Measurements from ENCODE around the gene IER5. TPM values are rescaled to one million over a fixed set of nuclear protein-coding genes. Genes with fewer than 3 reads are reported as not detected.
A peak's percentile ranks its signal among the peaks of the same experiment; 100 is the strongest.
"Not testable (repeated sequence)": the region's sequence is repeated elsewhere in the genome, so short reads cannot be mapped to it uniquely, and the experiment has no call there.

Gene IER5
- total RNA-seq: 10 to 100 TPM; 10.3 to 14.3 TPM

- peak within 1 kb of the TSS; percentile 58 to 74 for H3K4me3 ChIP-seq
- WGBS: 5% methylated on average over 64 of the region's 76 CpGs
- no peaks in the 10 kb centered on the region for H3K36me3 ChIP-seq
- intact Hi-C loops (cut with DNase I): loop anchor here (1.0 to 2.0 kb wide), 3 partner anchors 54 to 176 kb away; partner anchors contain the start of genes KIAA1614 and STX6
- no peaks in the 10 kb centered on the region for H3K9me3 ChIP-seq
- no peaks in the 10 kb centered on the region for H3K4me1 ChIP-seq (replicated peaks)
- peak; percentile 100 for TF ChIP-seq POLR2A (IDR thresholded peaks at IDR 0.05)
- TF ChIP-seq POLR2AphosphoS5 (IDR thresholded peaks at IDR 0.05): peak; percentile 100
- TF ChIP-seq CTCF (IDR thresholded peaks at IDR 0.05): peak in 3 of 4 experiments; percentile 14 to 25 (median 24)
- H3K27ac ChIP-seq: peak within 1 kb of the TSS; percentile 83 to 84
- no peaks in the 10 kb centered on the region for H3K27me3 ChIP-seq (replicated peaks; ENCODE audit: insufficient read depth)
- peak; percentile 96 for DNase-seq (ENCODE audit: low spot score)
These were observed at the start of gene IER5 for GRCh38 chr1:181088079-181089016. TSS of gene IER5 (plus strand) at chr1:181088700. CDS start at chr1:181088903, 203 bp downstream.

DNA sequence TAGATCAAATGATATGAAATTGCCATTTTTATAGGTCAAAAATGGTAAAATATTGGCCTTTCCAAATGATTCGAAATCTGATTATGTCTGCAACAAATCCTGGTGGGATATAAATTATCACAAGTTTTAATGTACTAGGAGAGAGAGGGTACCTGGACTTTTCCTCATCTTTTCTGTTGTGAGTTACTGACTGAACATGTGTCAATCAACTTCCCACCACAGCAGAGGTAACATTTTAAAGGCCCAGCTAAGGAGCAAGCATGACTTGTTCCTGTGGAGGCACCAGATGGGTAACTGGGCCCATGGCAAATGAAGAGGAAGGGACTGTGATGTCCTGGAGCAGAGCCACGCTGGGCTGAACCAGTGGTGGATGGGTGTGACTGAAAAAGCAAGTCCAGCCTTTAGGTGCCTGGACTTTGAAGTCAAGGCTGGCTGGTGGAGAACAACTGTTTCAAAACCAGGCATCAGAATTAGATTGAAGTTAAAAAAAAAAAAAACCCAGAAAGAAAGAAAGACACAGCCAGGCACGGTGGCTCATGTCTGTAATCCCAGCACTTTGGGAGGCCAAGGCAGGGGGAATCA lies 48.1 kb upstream of the IER5 start:
- no peaks in the 10 kb centered on the region for H3K4me1 ChIP-seq (replicated peaks)
- H3K27me3 ChIP-seq (replicated peaks; ENCODE audit: insufficient read depth): no peaks in the 10 kb centered on the region
- DNase-seq (ENCODE audit: low spot score): no peak
- intact Hi-C loops (cut with DNase I): no loop called here
- TF ChIP-seq POLR2AphosphoS5 (IDR thresholded peaks at IDR 0.05): no peak
- no peak for TF ChIP-seq POLR2A (IDR thresholded peaks at IDR 0.05)
- TF ChIP-seq CTCF (IDR thresholded peaks at IDR 0.05): no peak
- H3K4me3 ChIP-seq: no peak overlapping the region
- no peaks in the 10 kb centered on the region for H3K9me3 ChIP-seq
- 86% methylated on average over 3 of the region's 3 CpGs for WGBS
- H3K27ac ChIP-seq: no peak overlapping the region
- no peaks in the 10 kb centered on the region for H3K36me3 ChIP-seq

DNA sequence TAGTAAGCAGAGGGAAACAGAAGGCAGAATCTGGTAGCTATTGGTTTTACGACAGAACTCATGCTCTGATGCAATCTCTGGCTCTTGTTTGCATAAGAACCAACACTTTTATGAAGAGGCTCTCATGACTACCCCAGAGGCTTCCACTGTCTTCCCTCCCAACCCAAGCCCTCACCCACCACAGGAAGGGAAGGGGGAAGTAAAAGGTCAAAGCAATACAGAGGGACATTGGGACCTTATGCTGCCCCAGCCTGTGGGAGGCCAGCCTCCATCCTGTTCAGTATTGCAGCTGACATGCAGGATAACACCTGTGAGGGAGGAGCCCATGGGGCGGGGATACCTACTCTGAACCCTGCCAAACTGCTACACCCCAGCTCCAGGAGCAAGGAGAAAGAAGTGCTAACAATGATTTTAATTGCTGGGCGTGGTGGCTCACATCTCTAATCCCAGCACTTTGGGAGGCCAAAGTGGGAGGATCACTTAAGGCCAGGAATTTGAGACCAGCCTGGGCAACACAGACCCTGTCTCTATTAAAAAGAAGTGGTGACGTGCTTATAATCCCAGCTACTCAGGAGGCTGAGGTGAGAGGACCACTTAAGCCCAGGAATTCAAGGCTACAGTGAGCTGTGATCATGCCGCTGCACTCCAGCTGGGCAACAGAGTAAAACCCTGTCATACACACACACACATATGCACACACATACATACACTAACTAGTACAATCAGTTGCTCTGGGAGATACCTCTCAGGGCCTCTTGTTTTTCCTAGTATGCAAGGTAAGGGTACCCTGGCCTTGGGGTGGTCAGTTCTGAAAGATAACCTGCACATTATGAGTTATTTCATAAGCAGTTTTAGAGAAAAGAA lies 45.2 kb upstream of the IER5 start:
- Histone ChIP-seq H3K9me3 (no peaks in the 10 kb centered on the region), H3K27me3 (replicated peaks; ENCODE audit: insufficient read depth) (no peaks in the 10 kb centered on the region), H3K36me3 (no peaks in the 10 kb centered on the region), H3K4me1 (replicated peaks) (no peaks in the 10 kb centered on the region), H3K4me3 (no peak overlapping the region), H3K27ac (peak overlapping the region in 1 of 2 donors; percentile 26)
- no peak for DNase-seq (ENCODE audit: low spot score)
- TF ChIP-seq POLR2AphosphoS5 (IDR thresholded peaks at IDR 0.05) (no peak), POLR2A (IDR thresholded peaks at IDR 0.05) (no peak), CTCF (IDR thresholded peaks at IDR 0.05) (no peak)
- intact Hi-C loops (cut with DNase I): no loop called here
- WGBS: 45% methylated on average over 5 of the region's 5 CpGs

GRCh38 chr1:181044449-181044966 lies 44.0 kb upstream of the IER5 start:
- Histone ChIP-seq H3K27me3 (replicated peaks; ENCODE audit: insufficient read depth) (no peaks in the 10 kb centered on the region), H3K27ac (peak overlapping the region; percentile 24 to 43), H3K4me1 (replicated peaks) (no peaks in the 10 kb centered on the region), H3K36me3 (no peaks in the 10 kb centered on the region), H3K9me3 (no peaks in the 10 kb centered on the region), H3K4me3 (no peak overlapping the region)
- 56% methylated on average over 4 of the region's 5 CpGs for WGBS
- intact Hi-C loops (cut with DNase I): no loop called here
- DNase-seq (ENCODE audit: low spot score): peak; percentile 67
- no peak for TF ChIP-seq CTCF (IDR thresholded peaks at IDR 0.05)
- peak; percentile 80 for TF ChIP-seq POLR2AphosphoS5 (IDR thresholded peaks at IDR 0.05)

DNA sequence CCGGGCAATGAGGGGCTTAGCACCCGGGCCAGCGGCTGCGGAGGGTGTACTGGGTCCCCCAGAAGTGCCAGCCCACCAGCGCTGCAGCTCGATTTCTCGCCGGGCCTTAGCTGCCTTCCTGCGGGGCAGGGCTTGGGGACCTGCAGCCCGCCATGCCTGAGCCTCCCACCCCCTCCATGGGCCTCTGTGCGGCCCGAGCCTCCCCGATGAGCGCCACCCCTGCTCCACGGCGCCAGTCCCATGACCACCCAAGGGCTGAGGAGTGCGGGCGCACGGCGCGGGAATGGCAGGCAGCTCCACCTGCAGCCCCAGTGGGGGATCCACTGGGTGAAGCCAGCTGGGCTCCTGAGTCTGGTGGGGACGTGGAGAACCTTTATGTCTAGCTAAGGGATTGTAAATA lies 42.6 kb upstream of the IER5 start:
- not testable (repeated sequence) for H3K4me3 ChIP-seq

More for the DNA sequence above, 42.6 kb upstream of the IER5 start:
- H3K27ac ChIP-seq; intact Hi-C loops (cut with DNase I); H3K4me1 ChIP-seq (replicated peaks); DNase-seq (ENCODE audit: low spot score); H3K36me3 ChIP-seq; H3K9me3 ChIP-seq; H3K27me3 ChIP-seq (replicated peaks; ENCODE audit: insufficient read depth): not testable (repeated sequence)
- WGBS: 97% methylated on average over 12 of the region's 22 CpGs
